GM18868 (cell line): ENCODE data around the gene TGFBR3.
A peak's percentile ranks its signal among the peaks of the same experiment; 100 is the strongest.

Experiments
- ATAC-seq: cut with Tn5 transposase; IDR thresholded peaks from one replicate; pipeline ENCODE4 v1.9.1; 2021; ENCODE audit warnings: mild to moderate bottlenecking, moderate library complexity; ENCODE audit not compliant: unreplicated experiment

TGFBR3 gene

DNA sequence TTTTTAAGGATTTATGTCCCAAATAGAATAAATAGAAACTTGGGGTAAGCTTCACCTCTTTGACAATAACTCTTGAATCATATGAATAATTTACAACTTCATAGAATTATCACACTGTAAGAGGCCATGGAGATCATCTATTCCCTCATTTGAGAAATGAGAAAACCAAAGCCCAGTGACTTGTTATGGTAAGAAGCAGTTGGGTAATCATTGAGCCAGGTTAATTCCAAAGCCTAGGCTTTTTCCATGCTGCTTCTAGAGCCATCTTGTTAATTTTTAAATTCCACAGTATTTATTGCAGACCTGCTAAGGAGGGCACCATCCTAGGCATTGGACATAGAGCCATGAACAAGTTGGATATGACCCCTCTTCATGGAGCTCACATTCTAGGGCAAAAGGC lies 224.8 kb downstream of the TGFBR3 start:
- no peak for ATAC-seq

DNA sequence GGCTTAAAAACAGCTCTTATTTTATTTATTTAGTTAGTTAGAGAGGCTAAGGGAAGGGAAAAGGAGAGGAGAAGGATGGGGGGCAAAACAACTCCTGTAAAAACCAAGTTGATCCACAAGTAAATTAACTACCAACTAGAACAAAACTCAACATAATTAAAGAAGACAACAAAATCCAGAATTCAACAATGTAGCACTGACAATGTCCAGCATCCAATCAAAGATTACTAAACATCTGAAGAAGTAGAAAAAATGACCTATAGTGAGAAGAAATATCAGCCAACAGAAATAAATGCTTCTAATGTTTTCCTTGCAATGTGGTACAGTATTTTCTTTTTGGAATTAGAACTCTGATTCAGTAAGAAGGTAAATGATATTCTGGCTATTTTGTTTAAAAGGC lies 225.2 kb downstream of the TGFBR3 start:
- no peak for ATAC-seq

DNA sequence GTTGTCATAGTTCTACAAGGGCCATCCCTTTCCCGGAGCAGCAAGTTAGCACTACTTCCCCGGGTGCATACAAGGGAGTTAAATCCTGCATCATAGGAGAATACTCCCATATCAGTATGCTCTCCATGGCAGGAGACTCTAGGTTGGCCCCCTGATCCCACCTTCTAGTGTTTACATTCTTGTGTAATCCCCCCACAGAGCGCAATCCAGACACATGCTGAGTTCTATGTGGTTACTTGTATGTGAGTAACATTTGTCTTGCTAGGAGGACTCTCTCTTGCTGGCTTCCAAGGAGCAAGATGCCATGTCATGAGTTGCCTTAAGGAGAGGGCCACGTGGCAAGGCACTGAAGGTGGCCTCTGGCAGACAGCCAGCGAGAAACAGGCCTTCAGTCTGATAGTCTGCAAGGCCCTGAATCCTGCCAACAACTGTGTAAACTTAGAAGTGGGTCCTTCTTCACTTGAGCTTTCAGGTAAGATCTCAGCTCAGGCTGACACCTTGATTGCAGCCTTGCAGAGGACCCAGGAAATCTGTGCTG lies 230.0 kb downstream of the TGFBR3 start:
- no peak for ATAC-seq

DNA sequence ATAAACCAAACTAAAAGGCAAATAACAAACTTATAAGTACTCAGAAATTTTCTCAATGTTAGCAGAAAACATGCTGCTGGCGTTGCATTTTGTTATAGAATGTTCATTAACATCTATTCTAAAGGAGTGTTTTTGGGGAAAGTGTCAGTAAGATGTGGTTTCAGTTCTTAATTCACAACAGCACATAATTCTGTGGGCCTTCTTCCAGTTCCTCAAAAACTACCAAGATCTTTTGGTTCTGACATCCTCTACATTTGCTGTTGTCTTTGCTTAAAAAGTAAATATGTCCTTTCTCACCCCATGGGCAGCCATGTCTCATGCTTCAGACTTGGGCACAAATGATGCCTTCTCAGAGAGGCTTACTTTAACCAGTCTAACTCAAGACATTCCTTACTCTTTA lies 232.8 kb downstream of the TGFBR3 start:
- ATAC-seq, result peak; percentile 71

DNA sequence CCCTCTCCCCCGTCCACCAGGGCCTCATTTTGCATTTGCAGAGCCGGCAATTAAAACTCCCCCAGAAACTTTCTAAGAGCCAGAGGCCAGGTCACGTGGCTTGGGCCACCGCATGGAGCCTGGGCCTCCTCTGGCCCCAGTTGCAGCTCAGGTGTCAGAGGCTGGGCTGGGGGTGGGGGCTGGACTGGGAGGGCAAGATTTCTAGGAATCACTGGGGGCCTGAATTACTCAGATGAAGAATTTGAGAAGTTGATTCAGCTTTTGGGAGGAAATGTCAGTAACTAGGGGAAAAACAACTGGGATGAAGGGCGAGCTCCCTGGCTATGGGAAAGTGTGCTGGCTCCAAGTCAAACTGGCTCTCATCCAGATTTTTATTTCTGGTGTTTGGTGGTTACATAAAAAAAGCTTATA lies 234.3 kb downstream of the TGFBR3 start:
- ATAC-seq, result no peak

DNA sequence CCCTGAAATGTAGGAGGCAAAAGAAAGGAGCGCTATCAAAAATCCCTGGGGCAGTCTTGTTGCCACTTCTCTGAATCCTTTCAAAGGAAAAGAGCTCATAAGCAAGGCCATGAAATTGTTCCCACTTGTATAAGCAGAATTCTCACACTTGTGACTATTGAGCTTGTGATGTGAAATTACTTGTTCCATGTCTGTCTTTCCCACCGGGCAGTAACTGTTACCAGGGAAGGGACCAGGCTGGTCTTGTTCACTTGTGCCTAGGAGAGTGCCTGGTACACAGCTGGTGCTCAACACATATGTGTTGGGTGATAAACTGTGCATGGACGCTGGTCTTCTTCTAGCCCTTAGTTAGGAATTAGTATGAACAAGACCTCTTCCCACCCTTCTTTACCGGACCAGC lies 234.7 kb downstream of the TGFBR3 start:
- no peak for ATAC-seq

DNA sequence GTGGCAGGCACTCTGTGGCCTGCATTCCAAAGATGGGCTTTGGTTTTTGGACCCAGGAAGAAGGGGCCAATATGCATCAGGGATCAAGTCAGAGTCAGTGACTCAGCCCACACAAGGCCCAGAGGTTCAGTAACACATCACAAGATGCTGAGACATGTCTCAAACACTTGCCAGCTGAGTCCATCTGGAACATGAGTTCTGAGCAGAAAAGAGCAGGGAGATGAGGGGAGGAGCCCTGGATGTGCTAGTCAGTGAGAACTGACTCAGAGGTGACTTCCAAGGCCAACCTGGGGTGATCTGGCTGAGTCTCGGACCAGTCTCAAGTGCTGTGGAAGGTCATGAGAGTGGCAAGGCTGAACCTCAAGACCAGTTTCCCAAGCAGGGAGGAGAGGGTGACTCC lies 235.2 kb downstream of the TGFBR3 start:
- ATAC-seq, result no peak

DNA sequence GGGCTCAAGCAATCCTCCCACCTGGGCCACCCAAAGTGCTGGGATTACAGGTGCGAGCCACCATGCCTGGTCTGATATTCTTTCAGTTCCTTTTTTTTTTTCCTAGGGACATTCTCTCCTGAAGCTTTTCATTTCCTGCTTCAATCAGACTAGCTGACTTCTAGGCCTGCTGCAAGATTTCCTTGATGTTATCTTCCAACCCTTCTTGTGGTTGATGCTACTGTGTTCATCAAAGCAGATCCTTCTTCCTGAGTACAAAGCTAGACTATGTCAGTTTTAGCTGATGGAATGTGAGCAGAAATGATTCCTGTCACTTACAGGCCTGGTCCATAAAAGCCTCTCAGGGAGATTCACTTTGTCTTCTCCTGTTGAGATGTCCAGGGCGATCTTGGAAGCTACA lies 238.9 kb downstream of the TGFBR3 start:
- no peak for ATAC-seq

DNA sequence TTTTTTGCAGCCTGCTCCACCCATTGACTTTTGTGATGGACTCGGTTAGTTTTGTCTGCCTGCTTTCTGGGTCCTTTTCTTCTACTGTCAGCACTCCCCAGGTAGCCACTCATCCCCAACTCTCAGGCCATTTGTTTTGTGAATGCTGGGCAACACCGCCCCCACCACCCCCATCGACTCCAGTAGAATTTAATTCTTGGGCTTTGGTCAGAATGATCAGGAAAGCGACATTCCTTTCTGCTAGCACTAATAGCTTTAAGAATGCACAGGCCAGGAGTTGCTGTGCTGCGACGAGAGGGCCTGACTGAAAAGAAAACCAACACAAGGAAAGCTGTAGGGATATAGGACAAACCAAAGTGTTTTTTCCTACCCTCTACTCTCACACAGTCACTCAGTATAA lies 240.9 kb downstream of the TGFBR3 start:
- ATAC-seq, result no peak

DNA sequence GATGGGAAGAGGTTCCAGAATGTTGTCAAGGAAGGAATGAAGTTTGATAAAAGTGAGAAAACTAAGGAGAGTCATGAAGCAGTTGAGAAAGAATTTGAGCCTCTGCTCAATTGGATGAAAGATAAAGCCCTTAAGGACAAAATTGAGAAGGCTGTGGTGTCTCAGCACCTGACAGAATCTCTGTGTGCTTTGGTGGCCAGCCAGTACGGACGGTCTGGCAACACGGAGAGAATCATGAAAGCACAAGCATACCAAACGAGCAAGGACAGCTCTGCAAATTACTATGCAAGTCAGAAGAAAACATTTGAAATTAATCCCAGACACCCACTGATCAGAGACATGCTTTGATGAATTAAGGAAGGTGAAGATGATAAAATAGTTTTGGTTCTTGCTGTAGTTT lies 242.5 kb downstream of the TGFBR3 start:
- ATAC-seq, result no peak

DNA sequence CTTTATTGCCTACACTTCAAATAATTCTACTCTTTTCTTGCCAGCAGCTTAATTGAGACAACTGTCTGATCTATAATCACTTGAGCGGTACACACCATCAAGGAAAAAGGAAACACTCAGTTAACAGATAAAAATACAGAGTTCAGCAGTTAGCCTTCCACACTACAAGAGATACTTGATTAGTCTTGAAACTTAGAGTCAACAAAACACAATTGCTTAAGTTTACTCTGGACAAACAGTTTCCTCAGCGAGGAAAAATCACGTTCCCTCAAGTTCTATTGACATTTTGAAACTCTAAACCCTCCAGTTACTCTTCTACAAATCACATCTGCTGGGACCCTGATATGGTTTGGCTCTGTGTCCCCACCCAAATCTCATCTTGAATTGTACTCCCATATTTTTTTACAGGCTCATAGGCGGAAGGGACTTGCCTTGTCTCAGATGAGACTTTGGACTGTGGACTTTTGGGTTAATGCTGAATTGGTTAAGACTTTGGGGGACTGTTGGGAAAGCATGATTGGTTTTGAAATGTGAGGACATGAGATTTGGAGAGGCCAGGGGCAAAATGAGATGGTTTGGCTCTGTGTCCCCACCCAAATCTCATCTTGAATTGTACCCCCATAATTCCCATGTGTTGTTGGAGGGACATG lies 244.9 kb downstream of the TGFBR3 start:
- no peak for ATAC-seq

DNA sequence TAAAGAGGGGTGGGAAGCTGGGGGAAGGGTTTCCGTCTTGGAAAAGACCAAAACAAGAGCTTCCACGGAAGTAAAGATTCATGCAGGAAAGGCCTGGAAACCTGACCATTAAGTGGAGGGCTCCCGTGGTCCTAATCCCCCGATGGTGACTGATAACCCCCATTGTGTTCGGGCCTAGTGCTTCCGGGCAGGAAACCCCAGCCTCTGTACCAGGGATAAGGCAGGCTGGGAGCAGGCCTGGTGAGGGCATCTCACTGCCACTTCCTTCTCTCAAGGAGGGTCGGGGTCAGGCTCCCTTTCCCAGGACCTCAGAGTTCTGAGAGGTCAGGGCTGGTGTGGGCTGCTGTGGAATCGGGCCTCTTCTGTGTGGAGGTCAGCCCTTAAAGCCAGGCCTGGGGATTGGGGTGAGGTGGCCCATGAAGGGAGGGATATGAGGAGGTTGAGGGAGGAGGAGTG lies 248.4 kb downstream of the TGFBR3 start:
- ATAC-seq, result no peak

DNA sequence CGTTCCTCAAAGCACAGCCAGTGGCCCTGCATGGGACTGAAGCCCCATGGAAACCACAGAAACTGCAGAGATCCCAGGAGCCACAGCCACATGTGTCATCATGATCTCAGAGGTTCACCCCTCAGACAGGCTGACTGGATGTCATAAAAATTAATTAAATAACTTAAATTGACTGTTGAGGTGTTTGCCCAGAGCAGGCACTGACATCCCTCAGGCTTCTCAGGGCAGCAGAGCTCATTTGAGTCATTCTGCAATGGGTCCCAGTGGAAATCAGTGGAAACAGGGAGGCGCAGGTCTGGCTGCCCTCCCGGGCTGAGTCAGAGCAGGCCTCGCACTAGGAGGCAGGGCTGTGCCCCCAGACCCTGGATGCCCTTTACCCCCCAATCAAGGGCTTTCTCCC lies 250.2 kb downstream of the TGFBR3 start:
- no peak for ATAC-seq

DNA sequence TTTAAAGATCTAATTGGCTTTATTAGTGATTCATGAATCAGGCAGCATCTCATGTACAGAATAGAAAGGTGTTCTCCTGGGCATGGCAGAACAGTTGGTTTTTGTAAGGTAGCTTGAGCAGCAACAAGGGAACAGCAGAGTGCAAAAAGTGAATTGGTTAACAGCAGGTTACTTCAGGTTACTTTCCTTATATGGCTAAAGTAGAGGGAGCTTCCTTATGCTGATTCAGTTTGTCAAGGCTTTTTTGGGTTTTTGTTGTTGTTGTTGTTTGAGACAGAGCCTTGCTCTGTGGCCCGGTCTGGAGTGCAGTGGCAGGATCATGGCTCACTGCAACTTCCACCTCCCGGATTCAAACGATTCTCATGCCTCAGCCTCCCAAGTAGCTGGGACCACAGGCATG lies 252.5 kb downstream of the TGFBR3 start:
- no peak for ATAC-seq

DNA sequence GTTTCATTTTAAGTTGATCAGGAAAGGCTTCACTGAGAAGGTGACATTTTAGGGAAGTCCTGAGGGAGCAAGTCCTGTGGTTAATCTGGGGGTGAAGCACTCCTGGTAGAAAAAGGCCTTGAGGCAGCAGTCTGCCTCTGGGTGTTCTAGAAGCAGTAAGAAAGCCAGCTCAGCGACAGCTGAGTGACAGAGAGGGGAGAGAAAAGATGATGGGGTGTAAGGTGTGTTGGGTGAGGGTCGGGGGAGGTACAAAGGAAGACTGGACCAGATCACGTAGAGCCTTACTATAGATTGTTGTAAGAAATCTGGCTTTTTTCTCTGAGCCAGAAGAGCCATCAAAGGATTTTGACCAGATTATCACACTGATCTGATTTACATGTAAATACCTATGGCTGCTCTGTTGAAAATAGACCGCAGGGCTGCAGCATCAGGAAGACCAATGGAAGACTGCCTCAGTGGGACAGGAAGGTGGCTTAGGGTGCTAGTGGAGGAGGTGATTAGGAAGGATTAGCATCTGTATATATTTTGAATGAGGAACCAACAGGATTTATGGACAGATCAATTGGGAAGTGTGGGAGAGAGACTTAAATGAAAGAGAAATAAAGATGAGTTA lies 254.1 kb downstream of the TGFBR3 start:
- ATAC-seq, result no peak

DNA sequence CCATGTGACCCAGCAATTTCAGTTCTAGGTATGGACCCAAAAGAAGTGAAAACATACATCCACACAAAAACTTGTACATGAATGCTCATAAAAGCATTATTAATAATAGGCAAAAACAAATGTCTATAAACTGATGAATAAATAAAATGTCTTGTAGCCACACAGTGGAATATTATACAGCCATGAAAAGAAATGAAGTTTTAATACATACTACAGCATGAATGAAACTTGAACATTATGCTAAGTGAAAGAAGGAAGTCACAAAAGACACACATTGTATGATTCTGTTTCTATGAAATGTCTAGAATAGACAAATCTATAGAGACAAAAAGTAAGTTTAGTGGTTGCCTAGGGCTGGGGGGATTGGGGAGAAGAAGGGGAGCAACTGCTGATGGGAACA lies 255.1 kb downstream of the TGFBR3 start:
- ATAC-seq, result no peak
